ENCODE data around the gene FILIP1L.

FILIP1L gene

GRCh38 chr3:99948467-99949089, 165.7 kb downstream of the FILIP1L start:
- TF ChIP-seq CTCF (IDR thresholded peaks at IDR 0.05): no peak

- TF ChIP-seq CTCF (IDR thresholded peaks at IDR 0.05): no peak
These were observed 166.9 kb downstream of the FILIP1L start for GRCh38 chr3:99947356-99947755.

- no peak for TF ChIP-seq CTCF (IDR thresholded peaks at IDR 0.05)
These were observed 168.8 kb downstream of the FILIP1L start for GRCh38 chr3:99945328-99945995.

- no peak for TF ChIP-seq CTCF (IDR thresholded peaks at IDR 0.05)
These were observed 170.2 kb downstream of the FILIP1L start for GRCh38 chr3:99943931-99944761.

GRCh38 chr3:99941211-99941610, 173.1 kb downstream of the FILIP1L start:
- no peak for TF ChIP-seq CTCF (IDR thresholded peaks at IDR 0.05)

GRCh38 chr3:99940350-99940749, 174.0 kb downstream of the FILIP1L start:
- TF ChIP-seq CTCF (IDR thresholded peaks at IDR 0.05): no peak

GRCh38 chr3:99939876-99940275, 174.4 kb downstream of the FILIP1L start:
- TF ChIP-seq CTCF (IDR thresholded peaks at IDR 0.05): no peak
